Lung microvascular endothelial cell (primary cell): Measurements from ENCODE around the gene MAP3K14. TPM values are rescaled to one million over a fixed set of nuclear protein-coding genes. Genes with fewer than 3 reads are reported as not detected.
A peak's percentile ranks its signal among the peaks of the same experiment; 100 is the strongest.
"Not testable (repeated sequence)": the region's sequence is repeated elsewhere in the genome, so short reads cannot be mapped to it uniquely, and the experiment has no call there.

Source experiments
- DNase-seq, 2 donors: peaks; one replicate each; pipeline versions ENCODE4 v3.0.0 to v3.0.0-alpha.2; 2010; ENCODE audit warnings: low read depth in 2 of 2
- total RNA-seq: library from RNA; depleted of rRNA; stranded (reverse); fragments of >200 nt; gene quantifications from 2 replicates; pipeline ENCODE4 v1.2.1, GENCODE V29; 2014

The MAP3K14 gene
- total RNA-seq: 1.1 and 1.8 TPM in 2 replicates

- DNase-seq: peak; percentile 86 to 87
Measured at GRCh38 chr17:45316434-45317110, at the start of gene MAP3K14. Gene MAP3K14 (minus strand): TSS chr17:45317020. CDS start chr17:45290745, 26,275 bp downstream.

DNA sequence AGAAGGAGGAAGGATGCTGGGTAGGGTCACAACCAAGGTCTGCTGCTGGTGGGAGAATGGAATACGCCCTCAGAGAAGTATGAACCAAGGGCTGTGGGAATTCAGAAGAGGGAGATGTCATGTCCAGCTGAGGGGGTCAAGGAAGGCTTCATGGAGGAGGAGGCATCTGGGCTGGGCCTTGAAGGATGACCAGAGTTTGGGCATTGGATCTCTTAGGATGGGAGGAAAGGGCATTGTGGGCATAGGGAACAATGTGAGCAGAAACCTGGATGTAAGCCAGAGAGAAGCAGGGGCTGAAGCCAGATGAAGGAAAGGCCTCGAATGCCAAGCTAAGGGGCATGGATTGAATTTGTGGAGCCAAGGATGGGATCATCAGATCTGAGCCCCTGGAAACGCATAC, 49.2 kb upstream of the MAP3K14 start:
- no peak for DNase-seq

GRCh38 chr17:45364531-45365390, 47.9 kb upstream of the MAP3K14 start:
- DNase-seq: peak; percentile 20 to 28

- no peak for DNase-seq
Measured at GRCh38 chr17:45363498-45363897, 46.7 kb upstream of the MAP3K14 start.

DNA sequence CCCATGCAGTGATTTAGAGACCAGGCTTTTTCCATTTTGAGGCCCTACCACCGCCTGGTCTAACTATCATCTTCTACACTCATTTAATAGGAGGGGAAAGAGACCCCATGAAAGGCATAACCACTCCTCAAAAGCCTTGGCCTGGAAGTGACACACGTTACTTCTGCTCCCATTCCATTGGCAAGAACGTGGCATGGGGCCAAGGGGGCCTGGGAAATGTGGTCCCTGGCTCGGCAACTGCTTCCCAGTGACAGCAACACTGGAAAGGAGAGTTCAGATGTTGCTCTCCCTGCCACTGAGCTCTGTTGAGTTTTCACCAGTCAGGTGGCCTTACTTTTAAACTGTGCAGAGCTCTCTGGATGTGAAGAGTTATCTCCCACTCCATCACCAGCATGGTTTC, 45.2 kb upstream of the MAP3K14 start:
- no peak for DNase-seq

DNA sequence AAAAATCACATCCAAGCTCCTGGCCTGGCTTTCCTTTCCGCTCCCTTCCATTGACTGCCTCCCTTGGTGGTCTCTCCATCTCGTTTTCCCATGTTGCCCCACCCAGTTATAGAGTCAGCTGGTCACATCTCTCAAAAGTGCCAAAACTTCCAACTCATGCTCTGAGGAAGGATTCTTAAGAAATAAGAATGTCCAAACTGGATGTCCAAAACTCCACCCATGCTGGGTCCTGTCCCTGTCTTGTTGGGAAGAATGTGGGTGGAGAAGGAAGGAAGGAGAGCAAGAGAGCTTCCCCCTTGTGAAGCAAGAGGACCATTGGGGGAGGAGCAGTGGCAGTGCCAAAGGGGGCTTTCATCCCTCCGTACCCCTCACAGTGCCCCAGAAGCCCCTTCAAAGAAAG, 44.6 kb upstream of the MAP3K14 start:
- DNase-seq: no peak

DNA sequence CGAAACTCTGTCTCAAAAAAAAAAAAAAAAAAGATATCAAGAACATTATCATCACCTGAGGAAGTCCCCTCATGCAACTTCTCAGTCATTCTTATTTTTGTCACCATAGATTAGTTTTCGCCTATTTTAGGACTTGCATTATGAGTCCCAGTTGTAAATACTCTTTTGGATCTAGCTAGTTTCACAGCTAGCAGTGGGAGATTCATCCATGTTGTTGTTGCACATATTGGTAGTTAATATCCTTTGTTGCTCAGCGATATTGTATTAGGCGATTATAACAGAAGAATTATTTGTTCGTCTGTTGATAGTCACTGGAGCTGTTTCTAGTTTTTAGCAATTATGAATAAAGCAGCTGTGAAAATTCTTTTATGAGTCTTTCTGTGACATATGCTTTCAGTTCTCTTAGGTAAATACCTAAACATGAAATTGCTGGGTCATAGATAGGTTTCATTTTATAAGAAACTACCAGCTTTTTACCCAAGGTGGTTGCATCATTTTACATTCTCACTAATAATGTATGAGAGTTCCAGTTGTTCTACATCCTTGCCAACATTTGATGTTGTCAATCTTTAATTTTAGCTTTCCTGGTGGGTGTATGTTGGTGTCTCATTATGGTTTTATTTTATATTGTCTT, 40.7 kb upstream of the MAP3K14 start:
- DNase-seq: no peak

GRCh38 chr17:45355087-45355486, 38.3 kb upstream of the MAP3K14 start:
- DNase-seq: no peak

DNA sequence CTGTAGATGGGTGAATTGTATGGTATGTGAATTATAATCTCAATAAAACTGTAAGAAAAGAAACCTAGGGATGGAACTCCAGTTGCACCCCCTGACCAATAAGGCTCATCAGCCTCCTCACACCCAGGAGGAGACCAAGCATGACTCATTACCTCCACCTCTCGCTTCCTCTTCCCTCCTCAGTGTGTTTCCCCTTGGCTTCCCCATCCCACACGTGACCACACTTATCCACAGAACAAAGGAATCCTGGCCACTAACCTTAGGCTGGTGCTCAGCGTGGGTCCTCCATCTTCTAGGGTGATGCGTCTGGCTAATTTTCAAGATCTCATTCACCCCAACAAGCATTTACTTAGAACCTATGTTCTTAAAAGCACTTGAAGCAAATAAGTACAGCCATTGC, 36.2 kb upstream of the MAP3K14 start:
- peak in 1 of 2 donors; percentile 45 for DNase-seq

DNA sequence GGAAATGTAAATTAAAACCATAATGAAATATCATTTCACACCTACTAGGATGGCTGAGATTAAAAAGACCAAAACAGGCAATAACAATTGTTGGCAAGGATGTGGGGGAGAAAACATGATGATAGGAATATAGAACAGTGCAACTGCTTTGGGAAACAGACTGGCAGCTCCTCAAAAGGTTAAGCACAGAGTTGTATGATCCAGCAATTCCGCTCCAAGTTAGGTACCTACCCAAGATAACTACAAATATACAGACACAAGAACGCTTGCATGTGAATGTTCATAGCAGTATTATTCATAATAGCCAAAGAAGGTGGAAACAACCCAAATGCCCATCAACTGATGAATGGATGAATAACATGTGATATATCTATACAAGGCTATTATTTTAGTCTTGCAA, 35.0 kb upstream of the MAP3K14 start:
- no peak for DNase-seq

DNA sequence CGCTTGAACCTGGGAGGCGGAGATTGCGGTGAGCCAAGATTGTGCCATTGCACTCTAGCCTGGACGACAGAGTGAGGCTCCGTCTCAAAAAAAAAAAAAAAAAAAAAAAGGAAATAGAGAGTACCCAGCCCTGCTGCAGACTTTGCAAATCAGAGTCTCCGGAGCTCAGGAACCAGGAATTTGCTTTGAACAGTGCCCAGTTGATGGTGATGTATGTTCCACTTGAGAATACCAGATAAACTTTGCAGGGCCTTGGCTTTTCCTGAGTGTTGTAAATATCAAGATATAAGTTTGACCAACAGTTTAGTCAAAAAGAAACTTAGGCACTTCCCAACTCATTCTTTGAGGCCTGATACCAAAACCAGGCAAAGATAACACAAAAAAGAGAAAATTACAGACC, 30.6 kb upstream of the MAP3K14 start:
- DNase-seq: no peak

GRCh38 chr17:45346216-45347015, 29.6 kb upstream of the MAP3K14 start:
- DNase-seq: no peak

GRCh38 chr17:45345554-45346215, 28.9 kb upstream of the MAP3K14 start:
- peak in 1 of 2 donors; percentile 59 for DNase-seq

GRCh38 chr17:45345246-45345553, 28.4 kb upstream of the MAP3K14 start:
- no peak for DNase-seq

DNA sequence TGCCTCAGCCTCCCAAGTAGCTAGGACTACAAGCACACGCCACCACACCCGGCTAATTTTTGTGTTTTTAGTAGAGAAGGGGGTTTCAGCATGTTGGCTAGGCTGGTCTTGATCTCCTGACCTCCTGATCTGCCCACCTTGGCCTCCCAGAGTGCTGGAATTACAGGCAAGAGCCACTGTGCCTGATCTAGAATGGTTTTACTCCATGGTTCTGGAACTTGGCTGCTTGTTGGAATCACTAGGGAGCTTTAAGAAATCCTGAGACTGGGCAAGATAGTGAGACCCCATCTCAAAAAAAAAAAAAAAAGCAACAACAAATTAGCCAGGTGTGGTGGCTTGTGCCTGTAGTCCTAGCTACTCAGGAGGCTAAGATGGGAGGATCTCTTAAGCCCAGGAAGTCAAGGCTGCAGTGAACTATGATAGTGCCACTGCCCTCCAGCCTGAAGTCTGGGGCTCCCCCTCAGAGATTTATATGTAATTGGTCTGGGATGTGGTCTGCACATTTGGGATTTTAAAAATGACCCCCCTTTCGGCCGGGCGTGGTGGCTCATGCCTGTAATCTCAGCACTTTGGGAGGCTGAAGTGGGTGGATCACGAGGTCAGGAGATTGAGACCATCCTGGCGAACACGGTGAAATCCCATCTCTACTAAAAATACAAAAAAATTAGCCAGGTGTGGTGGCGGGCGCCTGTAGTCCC, 27.3 kb upstream of the MAP3K14 start:
- DNase-seq: not testable (repeated sequence)

GRCh38 chr17:45342871-45343526, 26.2 kb upstream of the MAP3K14 start:
- no peak for DNase-seq

GRCh38 chr17:45342306-45342705, 25.5 kb upstream of the MAP3K14 start:
- no peak for DNase-seq

GRCh38 chr17:45341533-45342158, 24.8 kb upstream of the MAP3K14 start:
- DNase-seq: peak in 1 of 2 donors; percentile 78
